SK-N-SH treated with all-trans-retinoic acid at 6 μM for 48 hours (cell line): ENCODE data around the gene CCDC88C.

Experiments
- CREB5 ChIP-seq: fragments of 250-450 bp; sonication (Bioruptor Pico); IDR thresholded peaks from 2 replicates; pipeline ENCODE4 v1.5.1; 2020; ENCODE audit warnings: low read depth, mild to moderate bottlenecking, moderate library complexity
- GLIS3 ChIP-seq: fragments of 250-450 bp; sonication (Bioruptor Pico); IDR thresholded peaks from 2 replicates; pipeline ENCODE4 v1.5.0; 2020; ENCODE audit warnings: mild to moderate bottlenecking, moderate library complexity
- TSHZ2 ChIP-seq: fragments of 250-450 bp; sonication (Bioruptor Pico); IDR thresholded peaks from 2 replicates; pipeline ENCODE4 v1.5.0; 2020; ENCODE audit warnings: mild to moderate bottlenecking, moderate library complexity

GRCh38 chr14:91429385-91429784 is 11.8 kb upstream of the CCDC88C start:
- TF ChIP-seq TSHZ2 (CRISPR knock-in tag), result no peak
- no peak for TF ChIP-seq GLIS3 (CRISPR knock-in tag)
- no peak for TF ChIP-seq CREB5 (CRISPR knock-in tag)
